ENCODE results near the gene TTC3.
A peak's percentile ranks its signal among the peaks of the same experiment; 100 is the strongest.

Gene TTC3

GRCh38 chr21:37062593-37062935, 10.5 kb upstream of the TTC3 start:
- DNase-seq (ENCODE audit: low spot score) = no peak

GRCh38 chr21:37063433-37063832, 9.6 kb upstream of the TTC3 start:
- no peak for DNase-seq (ENCODE audit: low spot score)

- no peak for DNase-seq (ENCODE audit: low spot score)
These were observed 8.2 kb upstream of the TTC3 start for GRCh38 chr21:37064841-37065240.

- DNase-seq (ENCODE audit: low spot score) = no peak
These were observed 7.4 kb upstream of the TTC3 start for GRCh38 chr21:37065561-37066177.

- DNase-seq (ENCODE audit: low spot score) = peak; percentile 51
These were observed 1.3 kb upstream of the TTC3 start for GRCh38 chr21:37071561-37072273.

- DNase-seq (ENCODE audit: low spot score) = no peak
These were observed 623 bp upstream of the TTC3 start for GRCh38 chr21:37072274-37072987.

GRCh38 chr21:37073417-37074196, 553 bp downstream of the TTC3 start:
- DNase-seq (ENCODE audit: low spot score) = peak; percentile 45

- peak; percentile 8 for DNase-seq (ENCODE audit: low spot score)
These were observed 1.1 kb downstream of the TTC3 start for GRCh38 chr21:37074197-37074510.

GRCh38 chr21:37074546-37074945, 1.5 kb downstream of the TTC3 start:
- no peak for DNase-seq (ENCODE audit: low spot score)

- DNase-seq (ENCODE audit: low spot score) = no peak
These were observed 2.2 kb downstream of the TTC3 start for GRCh38 chr21:37075214-37075770.

- no peak for DNase-seq (ENCODE audit: low spot score)
These were observed 3.2 kb downstream of the TTC3 start for GRCh38 chr21:37076087-37076850.

- DNase-seq (ENCODE audit: low spot score) = no peak
These were observed 4.3 kb downstream of the TTC3 start for GRCh38 chr21:37077403-37077802.

GRCh38 chr21:37079211-37079824, 6.3 kb downstream of the TTC3 start:
- no peak for DNase-seq (ENCODE audit: low spot score)

- DNase-seq (ENCODE audit: low spot score) = no peak
These were observed 9.3 kb downstream of the TTC3 start for GRCh38 chr21:37082375-37082774.

- no peak for DNase-seq (ENCODE audit: low spot score)
These were observed 9.9 kb downstream of the TTC3 start for GRCh38 chr21:37082856-37083528.

- DNase-seq (ENCODE audit: low spot score) = no peak
These were observed 12.7 kb downstream of the TTC3 start for GRCh38 chr21:37085726-37086125.

GRCh38 chr21:37087188-37087587, 14.1 kb downstream of the TTC3 start:
- DNase-seq (ENCODE audit: low spot score) = peak; percentile 29

GRCh38 chr21:37088186-37088735, 15.2 kb downstream of the TTC3 start:
- DNase-seq (ENCODE audit: low spot score) = no peak

- DNase-seq (ENCODE audit: low spot score) = no peak
These were observed 20.9 kb downstream of the TTC3 start for GRCh38 chr21:37093977-37094376.

GRCh38 chr21:37095821-37096220, 22.8 kb downstream of the TTC3 start:
- no peak for DNase-seq (ENCODE audit: low spot score)
